Neural progenitor cell (in vitro differentiated cells): Measurements from ENCODE around the gene SLAIN2. TPM values are rescaled to one million over a fixed set of nuclear protein-coding genes. Genes with fewer than 3 reads are reported as not detected.
A peak's percentile ranks its signal among the peaks of the same experiment; 100 is the strongest.

ENCODE experiments used
- DNase-seq: peaks from one replicate; pipeline ENCODE4 v3.0.0-alpha.2; 2016; ENCODE audit warnings: low spot score
- H2AFZ ChIP-seq: fragments of 200-600 bp; sonication (generic); replicated peaks from 2 replicates; pipeline ENCODE4 v1.6.1; 2016; ENCODE audit warnings: antibody characterized with exemption
- H3F3A ChIP-seq: fragments of 200-600 bp; sonication (generic); 2 replicates; pipeline ENCODE4 v1.6.1; 2016; ENCODE audit warnings: antibody characterized with exemption, low read depth
- H3K27ac ChIP-seq: fragments of 200-600 bp; sonication (generic); 2 replicates; pipeline ENCODE4 v1.5.1; 2016; ENCODE audit warnings: mild to moderate bottlenecking
- H3K27me3 ChIP-seq: fragments of 200-600 bp; sonication (generic); 2 replicates; pipeline ENCODE4 v1.6.1; 2016; ENCODE audit warnings: mild to moderate bottlenecking, moderate library complexity
- H3K36me3 ChIP-seq: fragments of 200-600 bp; sonication (generic); 2 replicates; pipeline ENCODE4 v1.5.1; 2016
- H3K4me1 ChIP-seq: fragments of 200-600 bp; sonication (generic); 2 replicates; pipeline ENCODE4 v1.6.1; 2016; ENCODE audit warnings: mixed run types
- H3K4me2 ChIP-seq: fragments of 200-600 bp; sonication (generic); 2 replicates; pipeline ENCODE4 v1.6.1; 2016
- H3K4me3 ChIP-seq: fragments of 200-600 bp; sonication (generic); 2 replicates; pipeline ENCODE4 v1.5.1; 2016
- H3K79me2 ChIP-seq: fragments of 200-600 bp; sonication (generic); 2 replicates; pipeline ENCODE4 v1.6.1; 2016; ENCODE audit warnings: low read depth
- H3K9ac ChIP-seq: fragments of 200-600 bp; sonication (generic); 2 replicates; pipeline ENCODE4 v1.6.1; 2016
- H3K9me3 ChIP-seq: fragments of 200-600 bp; sonication (generic); 2 replicates; pipeline ENCODE4 v1.5.1; 2016; ENCODE audit warnings: low read depth
- H4K20me1 ChIP-seq: fragments of 200-600 bp; sonication (generic); 2 replicates; pipeline ENCODE4 v1.6.1; 2016; ENCODE audit warnings: low read depth
- H3K27ac Mint-ChIP-seq: 3 replicates; pipeline ENCODE4 v1.8.0; 2021; ENCODE audit warnings: mixed read lengths
- H3K27me3 Mint-ChIP-seq: 2 replicates; pipeline ENCODE4 v1.8.0; 2022; ENCODE audit warnings: low read depth, mild to moderate bottlenecking, inconsistent platforms, moderate library complexity, mixed read lengths; ENCODE audit not compliant: insufficient read depth
- H3K36me3 Mint-ChIP-seq: 3 replicates; pipeline ENCODE4 v1.8.0; 2021; ENCODE audit warnings: mixed read lengths
- H3K4me1 Mint-ChIP-seq: 3 replicates; pipeline ENCODE4 v1.8.0; 2021; ENCODE audit warnings: mixed read lengths
- H3K4me3 Mint-ChIP-seq: 3 replicates; pipeline ENCODE4 v1.8.0; 2021; ENCODE audit warnings: mild to moderate bottlenecking, moderate library complexity, mixed read lengths
- H3K9me3 Mint-ChIP-seq: 3 replicates; pipeline ENCODE4 v1.8.0; 2020; ENCODE audit warnings: mixed read lengths
- CTCF ChIP-seq: fragments of 200-600 bp; sonication (generic); IDR thresholded peaks from 2 replicates; pipeline ENCODE4 v1.5.1; 2017; ENCODE audit warnings: antibody characterized with exemption, mild to moderate bottlenecking
- EZH2 ChIP-seq: fragments of 200-600 bp; sonication (generic); IDR thresholded peaks from 2 replicates; pipeline ENCODE4 v1.6.1; 2017; ENCODE audit warnings: antibody characterized with exemption, mild to moderate bottlenecking, moderate library complexity
- EZH2phosphoT487 ChIP-seq: fragments of 200-600 bp; sonication (generic); IDR thresholded peaks from 2 replicates; pipeline ENCODE4 v1.6.1; 2017; ENCODE audit warnings: antibody characterized with exemption
- total RNA-seq: library from RNA; depleted of rRNA; stranded (reverse); fragments of >200 nt; gene quantifications from 2 replicates; pipeline ENCODE4 v1.2.3, GENCODE V29; 2015; ENCODE audit warnings: low replicate concordance

Gene SLAIN2
- total RNA-seq, 1 donor from 2014 or later = 25.4 TPM

GRCh38 chr4:48410812-48411211 lies 69.5 kb downstream of the SLAIN2 start:
- Histone ChIP-seq H3K79me2 (peaks cover 5% of the 10 kb centered on the region), H3K27me3 (no peaks in the 10 kb centered on the region), H3K9me3 (no peaks in the 10 kb centered on the region), H2AFZ (no peak overlapping the region), H3K9ac (no peak overlapping the region), H3K36me3 (peaks cover 5% of the 10 kb centered on the region), H3K4me3 (no peak overlapping the region), H3K4me1 (peaks cover 7% of the 10 kb centered on the region), H3K27ac (peak overlapping the region; percentile 67), H3F3A (peaks cover 12% of the 10 kb centered on the region), H3K4me2 (peak overlapping the region; percentile 52), H4K20me1 (no peaks in the 10 kb centered on the region)
- TF ChIP-seq EZH2 = no peak
- no peak for TF ChIP-seq EZH2phosphoT487
- TF ChIP-seq CTCF = no peak
- DNase-seq = peak; percentile 43
- Mint-ChIP-seq H3K27ac (peak overlapping the region; percentile 6), H3K9me3 (no peaks in the 10 kb centered on the region), H3K27me3 (no peaks in the 10 kb centered on the region), H3K36me3 (peaks cover 37% of the 10 kb centered on the region), H3K4me1 (peaks cover 2% of the 10 kb centered on the region), H3K4me3 (no peak overlapping the region)

GRCh38 chr4:48420144-48420543 lies 78.8 kb downstream of the SLAIN2 start:
- no peak overlapping the region for H3K4me3 Mint-ChIP-seq
- H3K27me3 Mint-ChIP-seq = peaks cover 3% of the 10 kb centered on the region
- Histone ChIP-seq H3F3A (no peaks in the 10 kb centered on the region), H3K4me1 (peaks cover 6% of the 10 kb centered on the region), H4K20me1 (peaks cover 8% of the 10 kb centered on the region), H3K36me3 (no peaks in the 10 kb centered on the region), H3K9ac (no peak overlapping the region), H2AFZ (no peak overlapping the region), H3K4me2 (no peak overlapping the region), H3K27me3 (no peaks in the 10 kb centered on the region), H3K9me3 (no peaks in the 10 kb centered on the region), H3K4me3 (no peak overlapping the region), H3K27ac (peak overlapping the region; percentile 34), H3K79me2 (peaks cover 4% of the 10 kb centered on the region)
- no peaks in the 10 kb centered on the region for H3K4me1 Mint-ChIP-seq
- H3K9me3 Mint-ChIP-seq = peaks cover 5% of the 10 kb centered on the region
- H3K27ac Mint-ChIP-seq = no peak overlapping the region
- TF ChIP-seq EZH2phosphoT487 (no peak), EZH2 (no peak), CTCF (no peak)
- H3K36me3 Mint-ChIP-seq = peaks cover 26% of the 10 kb centered on the region
- no peak for DNase-seq

GRCh38 chr4:48421101-48421500 lies 79.8 kb downstream of the SLAIN2 start:
- no peak overlapping the region for H2AFZ ChIP-seq
- Mint-ChIP-seq H3K36me3 (peaks cover 26% of the 10 kb centered on the region), H3K27ac (no peak overlapping the region), H3K4me1 (no peaks in the 10 kb centered on the region), H3K9me3 (peaks cover 5% of the 10 kb centered on the region), H3K27me3 (peaks cover 3% of the 10 kb centered on the region), H3K4me3 (no peak overlapping the region)
- H3K9me3 ChIP-seq = no peaks in the 10 kb centered on the region
- no peak for DNase-seq
- H3K79me2 ChIP-seq = peaks cover 4% of the 10 kb centered on the region
- no peak overlapping the region for H3K27ac ChIP-seq
- H3K4me1 ChIP-seq = peaks cover 6% of the 10 kb centered on the region
- no peak overlapping the region for H3K9ac ChIP-seq
- H3K4me3 ChIP-seq = no peak overlapping the region
- no peaks in the 10 kb centered on the region for H3F3A ChIP-seq
- H3K36me3 ChIP-seq = no peaks in the 10 kb centered on the region
- no peak overlapping the region for H3K4me2 ChIP-seq
- H3K27me3 ChIP-seq = no peaks in the 10 kb centered on the region
- TF ChIP-seq EZH2 (no peak), CTCF (no peak), EZH2phosphoT487 (no peak)
- peaks cover 8% of the 10 kb centered on the region for H4K20me1 ChIP-seq
